ENCODE data around the gene RANBP9. TPM values are rescaled to one million over a fixed set of nuclear protein-coding genes. Genes with fewer than 3 reads are reported as not detected.

The RANBP9 gene
- total and polyA plus RNA-seq, 2 of the 13 experiments (the other 11 are each of a cell fraction or from before 2014, with no cell fraction given) = 26.6 to 30.6 TPM

- DNase-seq (ENCODE audit: low spot score) (no peak), ATAC-seq (no peak), FAIRE-seq (no peak)
- Histone ChIP-seq H3K79me2 (ENCODE audit: insufficient read depth, low read length) (no peaks in the 10 kb centered on the region), H3K27ac (ENCODE audit: extremely low read length, insufficient read depth, low read length) (no peak overlapping the region), H2AFZ (ENCODE audit: low read length) (no peak overlapping the region), H4K20me1 (ENCODE audit: insufficient read depth, low read length) (no peaks in the 10 kb centered on the region), H3K36me3 (replicated peaks in 1 of 2; ENCODE audit: control insufficient read depth in 1 of 2, insufficient read depth in 2 of 2, low read length in 2 of 2) (peaks cover 11 to 35% of the 10 kb centered on the region in 2 experiments), H3K4me3 (replicated peaks in 1 of 3; ENCODE audit: insufficient read depth in 1 of 3, low read depth in 2 of 3, low read length in 3 of 3) (no peak overlapping the region), H3K27me3 (ENCODE audit: control insufficient read depth in 1 of 2, insufficient read depth in 2 of 2, low read length in 2 of 2) (no peaks in the 10 kb centered on the region), H3K9ac (ENCODE audit: insufficient read depth, low read depth, low read length) (no peak overlapping the region), H3K4me1 (ENCODE audit: insufficient read depth, low read length) (no peaks in the 10 kb centered on the region), H3K9me3 (ENCODE audit: low read length) (no peaks in the 10 kb centered on the region), H3K4me2 (ENCODE audit: low read depth, low read length) (no peak overlapping the region)
- no TSS peak for BruUV-seq (replicated peaks)
- ChIA-PET CTCF (ENCODE audit: low intra/inter-chr PET ratio, low total read pairs) (no interaction called here), POLR2A (interaction anchor here (3.0 to 3.3 kb wide), 2 partner anchors 11 to 19 kb away, joined by 14 to 15 read pairs; partner anchors contain the start of gene SIRT5)
- intact Hi-C loops (cut with micrococcal nuclease; ENCODE audit: unreplicated experiment) (no loop called here), in situ Hi-C loops (cut with HindIII; ENCODE audit: extremely low pct_ligation_motif_present, low pct_unique_long_range_greater_than_20kb) (no loop called here)
- WGBS (ENCODE audit: low lambda C conversion rate) = 96% methylated on average over 6 of the region's 6 CpGs
- TF ChIP-seq TFDP1 (CRISPR knock-in tag; IDR thresholded peaks at IDR 0.05; ENCODE audit: borderline replicate concordance) = no peak
- TF ChIP-seq RORA (CRISPR knock-in tag; IDR thresholded peaks at IDR 0.05) = no peak
- no peak for TF ChIP-seq HDAC2 (CRISPR knock-in tag; IDR thresholded peaks at IDR 0.05)
- TF ChIP-seq ZNF552 (CRISPR knock-in tag; IDR thresholded peaks at IDR 0.05; ENCODE audit: borderline replicate concordance) = no peak
Measured at GRCh38 chr6:13593720-13594119, 117.9 kb downstream of the RANBP9 start.

GRCh38 chr6:13593103-13593502 lies 118.5 kb downstream of the RANBP9 start:
- in situ Hi-C loops (cut with HindIII; ENCODE audit: extremely low pct_ligation_motif_present, low pct_unique_long_range_greater_than_20kb) (no loop called here), intact Hi-C loops (cut with micrococcal nuclease; ENCODE audit: unreplicated experiment) (no loop called here)
- H3K79me2 ChIP-seq (ENCODE audit: insufficient read depth, low read length) = no peaks in the 10 kb centered on the region
- H3K27me3 ChIP-seq (ENCODE audit: control insufficient read depth in 1 of 2, insufficient read depth in 2 of 2, low read length in 2 of 2) = no peaks in the 10 kb centered on the region
- peaks cover 11 to 41% of the 10 kb centered on the region in 2 experiments for H3K36me3 ChIP-seq (replicated peaks in 1 of 2; ENCODE audit: control insufficient read depth in 1 of 2, insufficient read depth in 2 of 2, low read length in 2 of 2)
- no peak for TF ChIP-seq CHD4 (IDR thresholded peaks at IDR 0.05; ENCODE audit: borderline replicate concordance, low read length)
- no peak for TF ChIP-seq ZNF678 (CRISPR knock-in tag; IDR thresholded peaks at IDR 0.05)
- TF ChIP-seq ATF7-NPFF (CRISPR knock-in tag; IDR thresholded peaks at IDR 0.05; ENCODE audit: low read depth) = no peak
- TF ChIP-seq ZKSCAN1 (IDR thresholded peaks at IDR 0.05; ENCODE audit: low read length) = no peak
- ATAC-seq (no peak), DNase-seq (ENCODE audit: low spot score) (no peak), FAIRE-seq (no peak)
- BruUV-seq (replicated peaks) = no TSS peak
- no peak overlapping the region for H3K27ac ChIP-seq (ENCODE audit: extremely low read length, insufficient read depth, low read length)
- no peaks in the 10 kb centered on the region for H4K20me1 ChIP-seq (ENCODE audit: insufficient read depth, low read length)
- no peak overlapping the region for H3K4me3 ChIP-seq (replicated peaks in 1 of 3; ENCODE audit: insufficient read depth in 1 of 3, low read depth in 2 of 3, low read length in 3 of 3)
- H2AFZ ChIP-seq (ENCODE audit: low read length) = no peak overlapping the region
- ChIA-PET CTCF (ENCODE audit: low intra/inter-chr PET ratio, low total read pairs) (no interaction called here), POLR2A (interaction anchor here (3.0 to 3.3 kb wide), 2 partner anchors 12 to 18 kb away, joined by 14 to 15 read pairs; partner anchors contain the start of gene SIRT5)
- WGBS (ENCODE audit: low lambda C conversion rate) = over 99% methylated on average over 6 of the region's 6 CpGs
- no peaks in the 10 kb centered on the region for H3K4me1 ChIP-seq (ENCODE audit: insufficient read depth, low read length)
- H3K4me2 ChIP-seq (ENCODE audit: low read depth, low read length) = no peak overlapping the region
- no peak overlapping the region for H3K9ac ChIP-seq (ENCODE audit: insufficient read depth, low read depth, low read length)
- no peaks in the 10 kb centered on the region for H3K9me3 ChIP-seq (ENCODE audit: low read length)
